Hematopoietic multipotent progenitor cell treated with erythropoietin and hydrocortisone succinate and interleukin-3 and kit ligand, for 8 days (in vitro differentiated cells): ENCODE data around the gene NEGR1.
"Not testable (repeated sequence)": the region's sequence is repeated elsewhere in the genome, so short reads cannot be mapped to it uniquely, and the experiment has no call there.

ENCODE experiments used
- DNase-seq: peaks from one replicate; pipeline ENCODE4 v3.0.0-alpha.2; 2015

Gene NEGR1

DNA sequence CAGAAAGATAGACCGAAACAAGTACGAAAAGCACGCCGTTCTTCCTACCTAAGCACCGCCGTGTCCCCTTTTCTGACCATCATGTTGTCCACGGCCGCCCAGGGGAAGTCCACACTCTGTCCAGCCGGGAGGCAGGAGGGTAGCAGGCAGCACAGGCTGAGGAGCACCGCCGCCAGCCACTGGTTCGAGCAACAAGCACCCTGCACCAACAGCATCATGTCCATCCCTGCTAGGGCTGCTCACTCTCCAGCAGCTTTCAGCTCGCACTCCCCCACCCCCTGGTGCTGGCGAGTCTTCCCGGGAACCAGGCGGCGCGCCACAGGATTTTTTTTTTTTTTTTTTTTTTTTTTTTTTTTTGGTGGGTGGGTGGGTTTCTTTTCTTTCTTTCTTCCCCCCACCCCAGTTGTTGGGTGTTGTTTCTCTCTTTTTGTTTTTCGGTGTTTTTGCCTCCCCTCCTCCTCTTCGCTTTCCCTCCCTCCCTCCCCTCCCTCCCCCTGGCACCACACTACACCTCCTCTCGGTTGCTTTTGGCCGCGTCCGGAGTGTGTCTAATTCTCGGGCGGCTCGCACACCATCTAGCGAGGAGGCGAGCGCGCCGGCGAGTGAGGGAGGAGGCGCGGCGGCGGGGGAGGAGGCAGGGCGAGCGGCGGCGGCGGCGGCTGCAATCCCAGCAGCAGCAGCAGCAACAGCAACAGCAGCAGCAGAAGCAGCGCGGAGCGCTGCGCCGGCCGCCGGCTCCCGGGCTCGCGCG lies at the start of gene NEGR1:
TSS of gene NEGR1 (minus strand) at position 269 of the 751 bp plus-strand sequence.
- peak; percentile 79 for DNase-seq

DNA sequence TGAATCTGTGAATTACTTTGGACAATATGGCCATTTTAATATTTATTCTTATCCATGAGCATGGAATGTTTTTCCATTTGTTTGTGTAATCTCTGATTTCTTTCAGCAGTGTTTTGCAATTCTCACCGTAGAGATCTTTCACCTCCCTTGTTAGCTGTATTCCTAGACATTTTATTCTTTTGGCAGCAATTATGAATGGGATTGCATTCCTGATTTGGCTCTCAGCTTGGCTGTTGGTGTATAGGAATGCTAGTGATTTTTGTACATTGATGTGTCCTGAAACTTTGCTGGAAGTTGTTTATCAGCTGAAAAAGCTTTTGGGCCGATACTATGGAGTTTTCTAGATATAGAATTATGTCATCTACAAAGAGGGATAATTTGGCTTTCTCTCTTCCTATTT lies 44.2 kb upstream of the NEGR1 start:
- DNase-seq, result no peak

DNA sequence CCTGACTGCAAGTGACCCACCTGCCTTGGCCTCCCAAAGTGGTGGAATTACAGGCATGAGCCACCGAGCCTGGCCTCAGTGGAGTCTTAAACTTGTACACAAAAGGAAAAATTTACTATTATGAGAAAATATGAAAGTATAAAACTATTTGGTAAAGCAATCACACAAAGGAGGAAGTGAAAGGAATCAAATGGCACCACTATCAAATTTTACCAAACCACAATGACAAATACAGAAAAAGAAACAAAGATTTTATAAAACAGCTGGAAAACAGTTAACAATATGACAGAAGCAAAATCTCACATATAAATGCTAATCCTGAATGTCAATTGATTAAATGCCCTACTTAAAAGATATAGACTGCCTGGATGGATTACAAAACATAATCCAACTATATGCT lies 42.1 kb upstream of the NEGR1 start:
- no peak for DNase-seq

DNA sequence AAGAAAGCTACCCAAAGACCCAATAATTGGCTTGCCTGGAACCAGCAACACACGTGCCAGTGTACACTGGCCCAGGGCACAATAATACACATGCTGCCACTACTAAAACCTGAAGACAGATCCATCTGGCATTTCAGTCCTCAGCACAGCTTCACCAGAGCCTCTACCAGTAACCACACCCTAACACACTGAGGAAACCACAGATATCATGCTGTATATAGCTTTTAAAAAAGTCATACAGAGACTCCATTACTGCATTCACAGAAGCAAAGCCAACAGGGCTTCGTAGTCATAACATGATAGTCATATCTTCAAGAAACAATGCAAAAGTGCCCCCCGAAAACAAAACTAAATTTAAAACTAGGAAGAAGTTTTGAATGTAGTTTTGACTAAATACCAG lies 40.6 kb upstream of the NEGR1 start:
- DNase-seq, result no peak

DNA sequence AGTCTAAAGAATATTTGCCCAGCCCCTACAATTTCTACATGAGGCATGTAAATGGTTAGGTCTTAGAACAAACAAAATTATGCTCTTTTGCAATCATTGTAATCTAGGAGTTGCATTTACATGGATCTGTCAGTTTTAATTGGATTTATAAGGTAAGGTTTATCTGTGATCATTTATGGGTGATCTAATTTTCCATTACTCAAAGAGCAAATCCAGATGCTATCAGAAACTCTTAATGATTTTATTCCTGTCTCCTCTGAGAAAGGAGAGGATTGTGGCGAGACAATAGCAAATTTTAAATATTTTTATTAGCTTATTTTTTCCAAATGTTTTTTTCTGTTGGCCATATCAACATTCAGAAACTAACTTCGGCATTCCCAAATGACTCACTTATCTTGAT lies 14.2 kb upstream of the NEGR1 start:
- DNase-seq, result no peak

DNA sequence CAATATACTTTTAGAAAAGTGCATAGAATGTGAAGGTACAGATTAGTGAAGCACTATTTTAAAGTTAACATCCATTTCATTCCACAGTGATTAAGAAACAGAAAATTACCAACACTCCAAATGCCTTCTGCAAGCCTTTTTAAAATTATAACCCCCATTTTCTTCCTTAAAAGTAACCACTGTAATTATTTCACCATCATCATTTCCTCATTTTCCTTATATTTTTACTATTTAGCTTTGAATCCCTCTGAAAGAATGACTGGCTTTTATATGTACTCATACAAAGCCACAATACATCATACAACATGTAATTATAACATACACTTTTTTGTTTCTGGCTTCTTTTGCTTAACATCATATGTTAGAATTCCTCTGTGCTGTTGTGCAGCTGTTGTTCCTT lies 6.5 kb upstream of the NEGR1 start:
- no peak for DNase-seq

DNA sequence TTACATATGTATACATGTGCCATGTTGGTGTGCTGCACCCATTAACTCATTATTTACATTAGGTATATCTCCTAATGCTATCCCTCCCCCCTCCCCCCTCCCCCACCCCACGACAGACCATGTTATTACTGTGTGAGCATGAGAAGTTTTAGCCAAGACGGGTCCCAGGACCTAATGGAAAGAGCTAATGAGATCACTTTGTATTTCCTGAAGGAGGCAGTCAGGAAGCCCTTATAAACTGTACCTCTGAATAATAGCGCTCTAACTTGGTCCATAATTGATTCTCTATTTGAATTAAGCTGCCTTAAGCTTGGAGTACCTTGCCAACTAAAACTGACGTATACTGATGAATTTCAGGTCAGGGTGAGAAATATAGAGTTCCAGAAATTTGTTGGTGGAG lies 4.1 kb upstream of the NEGR1 start:
- no peak for DNase-seq

DNA sequence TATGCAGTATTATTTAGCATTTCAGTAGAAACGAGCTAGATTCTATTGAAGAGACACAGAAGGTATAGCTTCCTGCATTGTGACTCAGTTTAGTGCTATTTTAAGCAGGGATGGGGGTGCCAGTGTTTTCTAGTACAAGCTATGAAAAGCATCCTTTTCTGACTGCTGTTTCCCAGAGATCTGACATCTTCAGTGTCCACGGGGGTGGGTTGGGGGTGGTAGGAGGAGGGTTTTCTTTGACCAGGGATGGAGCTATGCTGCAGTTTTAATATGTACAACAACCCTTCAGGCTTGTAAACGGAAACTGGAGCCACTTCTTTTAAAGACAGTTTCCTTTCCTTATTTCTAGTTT lies 2.7 kb upstream of the NEGR1 start:
- DNase-seq, result no peak

DNA sequence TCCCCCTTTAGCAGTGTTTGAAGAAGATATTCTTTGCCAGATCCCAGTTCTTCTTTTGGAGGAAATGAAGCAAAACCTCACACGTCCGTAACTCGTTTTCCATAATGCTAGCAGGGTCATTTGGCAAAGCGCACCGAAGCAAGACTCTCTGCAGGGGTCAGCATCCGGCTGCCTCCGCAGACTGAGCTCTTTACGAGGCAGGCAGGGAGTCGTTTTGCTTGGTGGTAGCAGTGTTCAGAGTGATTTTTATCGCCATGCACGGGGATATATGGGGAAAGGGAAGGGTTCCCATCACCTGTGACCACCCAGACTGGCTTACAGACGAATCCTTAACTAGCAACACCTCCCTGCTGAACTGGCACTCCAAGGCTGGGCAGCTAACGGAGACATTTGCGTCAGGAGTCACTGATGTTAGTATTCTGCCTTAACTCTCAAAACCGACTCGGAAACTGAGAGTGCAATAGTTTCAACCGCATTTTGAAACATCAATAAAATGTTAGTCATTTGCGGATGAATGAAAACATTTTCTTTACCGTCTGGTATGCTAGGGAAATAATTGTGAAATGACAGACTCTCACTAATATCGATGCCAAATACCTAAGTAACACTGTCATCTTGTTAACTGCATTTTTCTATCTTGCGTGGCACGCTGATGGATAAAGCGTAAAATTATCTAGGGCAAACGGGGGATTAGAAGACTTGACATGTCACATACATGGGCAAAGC lies 2.2 kb upstream of the NEGR1 start:
- DNase-seq, result peak; percentile 16

DNA sequence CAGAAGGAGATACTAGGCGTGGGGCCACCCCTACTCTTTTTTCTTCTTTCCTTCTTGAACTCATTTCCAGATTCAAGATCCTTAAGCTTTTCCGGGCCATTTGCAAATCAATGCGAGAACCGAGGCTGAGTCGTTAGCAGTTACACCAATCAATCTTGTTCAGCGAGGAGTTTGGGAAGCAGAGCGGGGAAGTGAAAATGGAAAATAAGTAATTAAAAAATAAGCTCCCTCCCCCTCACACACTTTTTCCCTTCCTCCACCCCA lies 1.7 kb upstream of the NEGR1 start:
- no peak for DNase-seq

DNA sequence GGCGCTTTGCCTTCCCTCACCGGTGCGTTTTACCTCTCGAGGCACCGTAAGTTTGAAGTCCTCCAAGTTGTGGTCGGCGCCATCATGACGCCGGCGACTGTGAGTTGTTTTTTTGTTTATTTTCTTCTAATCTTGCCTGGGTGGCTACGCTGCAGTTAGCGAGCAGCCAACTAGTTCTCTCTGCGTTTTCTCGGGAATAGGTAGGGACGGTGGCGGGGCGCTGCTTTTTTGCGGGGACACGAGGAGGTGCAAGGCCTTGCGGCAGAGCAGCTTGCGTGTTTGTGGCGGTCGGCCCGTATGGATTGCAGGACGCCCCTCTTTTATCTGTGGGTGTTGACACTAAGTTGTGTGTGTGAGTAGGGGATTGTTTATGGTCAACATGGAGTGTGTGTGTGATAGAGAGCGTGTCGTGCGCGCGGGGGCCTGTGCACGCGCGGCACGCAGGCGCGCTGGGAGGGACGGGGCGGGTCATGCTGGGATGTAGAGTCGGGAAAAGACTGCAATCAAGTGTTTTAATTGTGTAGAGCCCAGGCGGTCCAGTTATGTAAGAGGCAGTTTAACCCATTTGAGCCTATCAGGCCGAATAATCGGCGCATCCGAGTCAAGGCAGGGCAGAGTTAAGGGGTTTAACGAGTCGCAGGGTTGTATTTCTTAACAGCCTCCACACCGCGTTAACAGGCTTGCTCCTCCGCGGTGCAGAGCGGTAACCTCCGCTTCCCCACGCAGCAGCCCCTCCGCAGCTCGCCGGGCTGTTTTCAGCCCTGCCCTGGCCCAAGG lies 1.2 kb upstream of the NEGR1 start:
- DNase-seq, result peak; percentile 37

DNA sequence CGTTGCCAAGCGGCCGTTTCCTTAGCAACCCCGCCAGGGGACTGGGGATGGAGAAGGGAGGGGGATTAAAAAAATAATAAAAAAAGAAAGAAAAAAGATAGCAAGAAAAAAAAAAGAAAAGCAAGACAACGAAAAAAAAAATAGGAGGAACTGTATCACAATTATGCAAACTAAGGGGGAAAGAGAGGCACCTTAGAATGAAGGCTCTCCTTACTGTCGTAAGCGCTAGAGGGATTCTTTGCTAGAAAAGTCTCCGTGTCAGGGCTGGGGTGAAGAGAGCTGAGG lies 625 bp upstream of the NEGR1 start:
- no peak for DNase-seq

DNA sequence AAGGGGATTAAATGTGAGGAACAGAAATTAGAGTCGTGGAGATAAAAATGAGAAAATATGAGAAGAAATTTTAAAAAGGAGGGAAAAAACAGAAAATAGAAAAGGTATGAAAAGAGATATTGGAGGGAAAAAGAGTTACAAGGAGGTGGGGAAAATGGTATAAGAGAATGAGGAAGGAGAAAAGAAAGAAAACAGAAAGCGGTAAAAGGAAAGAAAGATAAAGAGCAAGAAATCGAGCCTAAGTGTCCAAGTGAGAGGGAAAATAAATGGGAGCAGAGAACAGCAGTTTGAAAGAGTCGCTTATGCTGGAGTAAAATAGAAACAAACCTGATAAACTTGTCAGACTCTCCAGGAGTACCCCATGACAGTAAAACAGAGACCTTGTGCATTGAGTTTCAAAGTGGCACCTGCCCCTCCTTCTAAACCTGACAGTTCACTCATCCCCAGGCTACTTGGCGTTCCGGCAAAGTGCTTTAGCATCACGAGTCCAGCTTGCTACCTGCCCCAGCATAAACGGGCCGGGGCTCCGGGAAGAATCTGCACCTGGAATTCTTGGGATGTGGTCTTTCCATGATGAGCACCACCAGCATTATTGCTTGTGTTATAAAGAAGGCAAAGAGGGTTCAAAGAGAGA lies 585 bp downstream of the NEGR1 start:
- DNase-seq, result no peak

DNA sequence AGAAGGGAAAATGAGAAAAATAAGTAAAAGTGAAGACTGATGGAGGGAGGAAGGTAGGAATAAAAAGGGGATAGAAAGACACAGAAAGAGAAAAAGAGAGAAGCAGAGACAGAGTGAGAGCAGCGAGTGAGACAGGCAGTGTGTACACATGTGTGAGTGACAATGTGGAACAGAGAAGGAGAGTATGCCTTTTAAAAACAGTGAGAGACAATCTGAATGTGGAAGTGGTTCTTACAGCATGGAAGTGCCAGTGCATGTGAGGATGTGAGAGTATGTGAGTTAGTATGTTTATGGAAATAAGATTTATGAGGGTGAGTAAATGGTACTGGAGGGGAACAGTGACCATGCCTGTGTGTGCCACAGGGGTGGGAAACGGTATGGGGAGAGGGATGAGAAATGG lies 1.2 kb downstream of the NEGR1 start:
- no peak for DNase-seq

DNA sequence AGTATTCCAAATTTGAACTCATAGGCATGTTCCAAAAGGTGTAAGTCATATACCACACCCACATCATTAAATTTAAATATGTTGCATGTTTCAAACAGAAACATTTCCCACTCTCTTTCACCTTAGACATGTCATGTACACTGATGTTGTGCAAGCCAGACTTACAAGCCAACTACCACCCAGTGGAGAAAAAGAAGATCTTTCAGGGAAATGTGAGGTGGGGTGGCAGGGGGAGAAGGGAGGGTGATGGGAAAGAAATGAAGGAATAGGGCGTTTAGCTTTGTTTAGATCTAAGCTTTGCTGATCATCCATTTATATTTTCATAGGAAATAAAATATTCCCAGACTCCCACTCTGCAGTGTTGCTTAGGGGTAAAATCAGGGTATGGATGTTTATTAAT lies 1.6 kb downstream of the NEGR1 start:
- DNase-seq, result no peak

DNA sequence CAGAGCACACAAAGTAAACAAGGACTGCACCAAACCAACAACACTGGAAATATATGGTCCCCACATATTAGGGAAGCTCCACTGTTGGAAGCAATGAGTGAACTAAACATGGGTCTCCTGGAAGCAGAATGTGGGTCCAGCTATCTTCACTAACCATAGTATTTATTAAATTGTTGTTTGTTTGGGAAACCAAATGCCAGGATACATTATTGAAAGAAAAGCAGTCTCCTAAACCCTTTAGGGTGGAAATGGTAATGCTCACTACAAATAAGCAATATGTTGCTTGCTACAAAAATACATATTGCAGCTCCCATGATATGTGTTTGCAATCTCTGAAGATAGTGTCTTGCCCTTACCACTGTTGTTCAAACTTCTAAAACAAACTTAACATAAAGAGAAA lies 2.2 kb downstream of the NEGR1 start:
- no peak for DNase-seq

DNA sequence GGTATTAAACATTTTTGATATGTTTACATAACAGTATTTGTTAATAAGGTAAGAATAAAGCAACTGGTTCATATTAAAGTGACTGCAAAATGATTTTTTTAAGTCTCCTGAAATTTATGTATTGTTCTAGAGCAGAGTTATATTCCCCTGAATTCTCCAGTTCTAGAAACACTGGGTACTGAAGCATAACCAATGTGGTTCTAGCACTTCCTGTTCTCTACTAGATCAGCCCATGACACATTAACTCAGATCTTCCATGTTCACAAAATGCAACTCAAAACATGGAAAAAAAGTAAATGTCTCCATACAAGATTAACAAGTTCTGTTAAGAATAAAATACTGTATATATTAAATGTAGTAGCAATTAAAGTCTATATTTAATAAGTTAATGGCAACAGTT lies 3.9 kb downstream of the NEGR1 start:
- no peak for DNase-seq

DNA sequence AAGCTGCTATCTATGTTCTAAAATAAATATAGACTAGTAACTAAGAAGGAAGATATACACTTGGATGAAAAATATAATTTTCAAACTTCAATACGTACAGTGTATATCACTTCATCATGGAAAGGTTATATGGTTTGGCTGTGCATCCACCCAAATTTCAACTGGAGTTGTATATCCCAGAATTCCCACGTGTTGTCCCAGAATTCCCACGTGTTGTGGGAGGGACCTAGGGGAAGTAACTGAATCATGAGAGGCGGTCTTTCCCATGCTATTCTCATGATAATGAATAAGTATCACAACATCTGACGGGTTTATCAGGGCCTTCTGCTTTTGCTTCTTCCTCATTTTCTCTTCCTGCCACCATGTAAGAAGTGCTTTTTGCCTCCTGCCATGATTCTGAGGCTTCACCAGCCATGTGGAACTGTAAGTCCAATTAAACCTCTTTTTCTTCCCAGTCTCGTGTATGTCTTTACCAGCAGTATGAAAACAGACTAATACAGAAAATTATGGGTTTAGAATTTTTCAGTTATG lies 10.7 kb downstream of the NEGR1 start:
- no peak for DNase-seq

DNA sequence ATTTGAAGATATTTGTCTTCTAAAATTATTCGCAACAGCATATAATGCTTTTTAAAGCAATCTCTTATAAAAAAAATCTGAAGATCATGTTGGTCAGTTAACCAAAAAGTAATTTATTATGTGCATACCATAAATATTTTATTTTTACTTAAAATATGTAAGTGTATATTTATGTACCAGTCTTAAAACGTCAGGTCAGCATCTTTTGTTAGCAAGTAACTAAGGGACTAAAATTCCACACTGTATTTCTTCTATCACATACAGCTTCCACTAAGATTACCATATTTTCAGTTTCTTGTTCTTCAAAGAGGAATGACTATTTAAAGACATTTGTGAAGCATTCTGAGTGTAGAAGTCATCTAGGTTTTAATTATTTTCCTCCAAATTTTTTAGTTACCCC lies 19.6 kb downstream of the NEGR1 start:
- DNase-seq, result no peak

DNA sequence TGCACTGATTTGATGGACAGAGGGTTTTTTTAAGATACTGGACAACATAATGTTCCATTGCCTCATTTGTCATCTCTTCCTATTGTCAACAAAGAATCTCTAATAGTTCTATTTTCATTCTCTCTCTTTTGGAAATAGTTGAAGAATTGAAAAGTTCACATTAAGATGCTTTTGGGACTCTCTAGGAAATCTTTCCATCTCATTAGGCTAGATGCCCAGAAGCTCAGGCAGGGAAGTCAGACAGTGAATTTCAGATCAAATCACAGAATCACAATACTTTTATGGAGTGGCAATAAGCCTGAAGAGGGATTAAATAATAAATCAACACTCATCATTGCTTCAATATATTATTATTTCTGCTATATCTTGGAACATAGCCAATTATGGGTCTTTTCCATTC lies 29.2 kb downstream of the NEGR1 start:
- no peak for DNase-seq

DNA sequence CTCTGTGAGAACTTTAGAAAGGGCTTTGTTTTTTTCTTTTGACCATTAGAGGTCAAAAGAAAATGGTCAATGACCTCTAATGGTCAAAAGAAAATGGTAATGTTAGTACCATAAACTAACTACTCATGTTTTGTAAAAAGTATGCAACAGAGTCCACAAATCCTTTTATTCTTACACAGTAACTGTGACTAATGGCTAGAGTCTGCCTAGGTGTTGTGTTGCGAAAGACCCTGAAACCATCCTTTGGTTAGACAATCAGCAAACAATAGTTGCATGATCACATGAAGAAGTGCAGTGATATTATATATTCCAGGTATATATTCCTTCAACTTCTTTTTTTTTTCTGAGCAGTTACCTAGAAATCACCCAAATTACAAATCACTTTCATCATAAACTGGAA lies 40.9 kb downstream of the NEGR1 start:
- DNase-seq, result no peak

DNA sequence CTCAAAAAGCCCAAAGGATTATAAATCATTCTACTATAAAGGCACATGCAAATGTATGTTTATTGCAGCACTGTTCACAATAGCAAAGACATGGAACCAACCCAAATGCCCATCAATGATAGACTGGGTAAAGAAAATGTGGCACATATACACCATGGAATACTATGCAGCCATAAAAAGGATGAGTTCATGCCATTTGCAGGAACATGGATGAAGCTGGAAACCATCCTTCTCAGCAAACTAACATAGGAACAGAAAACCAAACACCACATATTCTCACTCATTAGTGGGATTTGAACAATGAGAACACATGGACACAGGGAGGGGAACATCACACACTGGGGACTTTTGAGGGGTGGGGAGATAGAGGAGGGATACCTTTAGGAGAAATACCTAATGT lies 46.4 kb downstream of the NEGR1 start:
- not testable (repeated sequence) for DNase-seq

DNA sequence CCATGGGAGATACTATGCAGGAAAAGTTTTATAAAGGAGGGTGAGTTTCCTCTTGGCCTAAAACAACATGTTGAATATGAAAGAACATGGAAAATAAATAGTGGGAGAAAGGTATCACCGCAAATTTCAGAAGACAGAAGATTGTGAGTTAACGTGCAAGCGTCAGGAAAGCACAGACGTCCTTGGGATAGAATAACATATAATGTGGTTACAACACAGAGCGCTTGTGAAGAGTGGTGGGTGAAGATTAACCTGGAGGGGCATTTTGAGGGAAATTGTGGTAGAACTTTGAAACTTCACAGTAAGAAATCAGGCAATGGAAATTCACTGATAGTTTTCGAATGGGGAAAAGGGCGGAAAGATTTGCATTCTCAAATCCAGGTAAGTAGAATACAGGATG lies 47.3 kb downstream of the NEGR1 start:
- no peak for DNase-seq

DNA sequence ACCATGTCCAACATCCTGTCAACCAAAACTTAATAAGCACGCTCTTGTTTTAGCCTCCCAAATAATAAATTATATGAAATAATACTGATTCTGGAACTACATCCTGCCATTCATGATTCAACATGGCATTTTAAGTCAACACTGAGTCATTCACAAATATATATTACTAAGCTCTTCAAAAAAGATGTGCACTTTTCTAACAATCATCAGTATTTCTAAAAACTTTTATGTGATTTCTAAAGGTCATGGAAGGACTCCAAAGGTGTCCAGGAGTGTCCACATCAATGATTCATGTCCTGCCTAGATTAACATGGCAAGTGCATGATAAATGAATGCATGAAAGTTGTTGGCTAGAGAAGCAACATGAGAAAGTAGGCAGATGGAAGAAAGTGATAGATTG lies 51.6 kb downstream of the NEGR1 start:
- DNase-seq, result no peak
